Sigmoid colon (tissue), 4 donors: ENCODE measurements around the gene ABCC3.

Source experiments
- EP300 ChIP-seq, 4 donors: sonication (generic); formaldehyde crosslinking; IDR thresholded peaks; one replicate each; pipeline ENCODE4 v1.6.1; 2017; ENCODE audit warnings: antibody characterized with exemption in 4 of 4
- POLR2A ChIP-seq, 2 donors: fragments of 450-650 bp; IDR thresholded peaks; one replicate each; pipeline ENCODE4 v1.6.1; 2016; ENCODE audit warnings: antibody characterized with exemption in 2 of 2, mild to moderate bottlenecking in 2 of 2, moderate library complexity in 2 of 2
- POLR2AphosphoS5 ChIP-seq, 4 donors: sonication (generic); formaldehyde crosslinking; IDR thresholded peaks; one replicate each; pipeline ENCODE4 v1.6.1; 2017; ENCODE audit warnings: antibody characterized with exemption in 4 of 4
- TF ChIP-seq, protein P1 (sequence below), 4 experiments: fragments of 450-650 bp in 3 of 4; fragments of 200-600 bp in 1 of 4; IDR thresholded peaks; one replicate each; pipeline ENCODE4 v1.5.1; 2016 to 2019; ENCODE audit warnings: antibody characterized with exemption in 4 of 4, mild to moderate bottlenecking in 3 of 4, moderate library complexity in 2 of 4

- TF ChIP-seq, protein P1, sequence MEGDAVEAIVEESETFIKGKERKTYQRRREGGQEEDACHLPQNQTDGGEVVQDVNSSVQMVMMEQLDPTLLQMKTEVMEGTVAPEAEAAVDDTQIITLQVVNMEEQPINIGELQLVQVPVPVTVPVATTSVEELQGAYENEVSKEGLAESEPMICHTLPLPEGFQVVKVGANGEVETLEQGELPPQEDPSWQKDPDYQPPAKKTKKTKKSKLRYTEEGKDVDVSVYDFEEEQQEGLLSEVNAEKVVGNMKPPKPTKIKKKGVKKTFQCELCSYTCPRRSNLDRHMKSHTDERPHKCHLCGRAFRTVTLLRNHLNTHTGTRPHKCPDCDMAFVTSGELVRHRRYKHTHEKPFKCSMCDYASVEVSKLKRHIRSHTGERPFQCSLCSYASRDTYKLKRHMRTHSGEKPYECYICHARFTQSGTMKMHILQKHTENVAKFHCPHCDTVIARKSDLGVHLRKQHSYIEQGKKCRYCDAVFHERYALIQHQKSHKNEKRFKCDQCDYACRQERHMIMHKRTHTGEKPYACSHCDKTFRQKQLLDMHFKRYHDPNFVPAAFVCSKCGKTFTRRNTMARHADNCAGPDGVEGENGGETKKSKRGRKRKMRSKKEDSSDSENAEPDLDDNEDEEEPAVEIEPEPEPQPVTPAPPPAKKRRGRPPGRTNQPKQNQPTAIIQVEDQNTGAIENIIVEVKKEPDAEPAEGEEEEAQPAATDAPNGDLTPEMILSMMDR (IDR thresholded peaks at IDR 0.05) = no peak
- TF ChIP-seq POLR2AphosphoS5 (IDR thresholded peaks at IDR 0.05) (no peak), EP300 (IDR thresholded peaks at IDR 0.05) (no peak), POLR2A (IDR thresholded peaks at IDR 0.05) (no peak)
These were observed 17.0 kb downstream of the ABCC3 start for GRCh38 chr17:50651661-50652060.
